GM18507 (cell line): ENCODE measurements around the gene PRKCH.
A peak's percentile ranks its signal among the peaks of the same experiment; 100 is the strongest.

ENCODE experiments used
- DNase-seq: peaks from one replicate; pipeline ENCODE4 v3.0.0; 2011; ENCODE audit warnings: low read depth; ENCODE audit not compliant: insufficient read length; ENCODE audit errors: extremely low spot score
- FAIRE-seq: peaks from 2 replicates; lab custom pipeline; 2011; peaks lifted over from hg19 to GRCh38; lab: Jason Lieb, UNC

Gene PRKCH

DNA sequence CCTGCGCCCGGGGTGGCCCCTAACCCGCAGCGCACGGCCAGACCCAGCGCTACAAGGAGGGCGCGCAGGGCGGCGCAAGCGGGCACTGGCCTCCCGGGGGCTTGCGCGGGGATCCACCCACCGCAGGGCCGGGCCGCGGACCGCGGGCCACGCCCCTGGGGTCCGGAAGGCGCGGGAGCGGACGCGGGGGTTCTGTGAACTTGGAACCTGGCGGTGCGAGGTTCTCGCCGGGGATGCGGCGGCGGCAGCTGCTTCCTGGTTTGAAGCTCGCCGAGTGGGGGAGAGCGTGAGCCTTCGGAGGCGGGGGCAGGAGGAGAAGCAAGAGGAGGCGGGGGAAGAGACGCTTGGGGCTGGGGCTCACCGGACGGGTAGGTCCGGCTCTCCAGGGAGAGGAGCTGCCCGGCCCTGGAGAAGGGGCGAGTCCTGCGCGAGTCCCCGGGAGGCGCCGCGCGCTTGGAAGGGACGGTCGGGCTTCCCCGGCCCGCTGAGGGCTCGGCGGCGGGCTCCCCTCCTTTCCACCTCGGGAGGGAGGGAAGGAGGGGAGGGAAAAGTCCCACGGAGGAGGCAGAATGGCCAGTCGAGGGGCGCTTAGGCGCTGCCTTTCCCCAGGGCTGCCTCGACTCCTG lies at the start of gene PRKCH:
Gene PRKCH (plus strand): TSS at position 195 of the 626 bp plus-strand sequence. CDS start 523 bp downstream, outside the sequence.
- FAIRE-seq, result no peak

DNA sequence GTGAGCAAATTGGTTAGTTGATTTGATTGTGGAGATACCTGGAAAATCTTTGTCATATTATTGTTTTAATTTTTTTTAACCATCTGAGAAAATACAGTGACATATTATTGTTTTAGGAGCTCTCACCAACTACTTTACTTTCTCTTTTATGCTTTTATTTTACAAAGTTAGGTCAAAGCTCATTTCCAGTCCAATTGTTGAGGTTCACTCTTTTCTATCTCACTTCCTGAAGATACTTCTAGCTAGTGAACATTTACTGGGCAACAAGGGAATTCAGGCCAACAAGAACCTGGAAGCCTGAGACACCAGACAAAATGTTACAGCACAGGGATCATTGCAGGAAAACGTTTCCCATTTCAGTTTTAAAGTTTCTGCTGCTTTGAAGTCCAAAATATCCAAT lies 44.1 kb upstream of the PRKCH start:
- FAIRE-seq (no peak), DNase-seq (no peak)

More for the DNA sequence above, at the start of gene PRKCH:
- DNase-seq, result peak; percentile 11

DNA sequence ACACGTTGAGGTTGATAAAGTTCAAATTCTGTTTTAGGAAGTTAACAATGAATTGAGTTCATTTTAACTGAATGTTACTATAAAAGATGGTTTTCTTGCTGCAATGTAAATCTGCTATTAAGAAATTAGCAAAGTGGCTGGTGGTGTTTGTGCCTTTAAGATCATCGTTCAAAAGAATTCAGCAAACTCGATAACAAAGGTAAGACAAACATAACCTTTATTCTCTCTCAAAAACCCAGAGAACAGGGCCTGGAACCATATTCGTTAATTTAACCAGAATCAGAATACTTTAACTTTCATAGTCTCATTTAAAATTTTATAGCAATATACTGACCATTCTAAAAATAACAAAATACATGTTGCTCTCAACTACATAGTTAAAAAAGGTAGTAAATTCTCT lies 43.6 kb upstream of the PRKCH start:
- no peak for FAIRE-seq

DNA sequence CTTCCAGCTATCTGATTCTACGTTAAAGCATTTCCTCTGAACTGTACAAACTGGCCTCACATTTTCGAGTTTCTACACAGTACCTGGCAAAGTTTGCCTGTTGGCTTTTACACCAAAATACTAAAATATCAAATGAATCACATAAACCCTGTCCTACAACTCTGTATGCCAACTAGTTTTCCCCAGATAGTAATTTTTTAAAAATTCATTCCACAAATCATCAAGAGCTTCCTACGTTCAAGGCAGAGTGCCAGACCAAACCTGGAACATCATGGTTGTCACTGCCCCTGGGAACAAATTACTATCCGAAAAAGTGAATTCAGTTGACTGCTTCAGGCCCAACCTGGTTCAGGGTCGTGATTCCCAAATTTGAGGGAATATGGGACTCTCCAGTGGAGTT lies 42.3 kb upstream of the PRKCH start:
- FAIRE-seq (no peak), DNase-seq (no peak)

More for the DNA sequence above, 43.6 kb upstream of the PRKCH start:
- no peak for DNase-seq

DNA sequence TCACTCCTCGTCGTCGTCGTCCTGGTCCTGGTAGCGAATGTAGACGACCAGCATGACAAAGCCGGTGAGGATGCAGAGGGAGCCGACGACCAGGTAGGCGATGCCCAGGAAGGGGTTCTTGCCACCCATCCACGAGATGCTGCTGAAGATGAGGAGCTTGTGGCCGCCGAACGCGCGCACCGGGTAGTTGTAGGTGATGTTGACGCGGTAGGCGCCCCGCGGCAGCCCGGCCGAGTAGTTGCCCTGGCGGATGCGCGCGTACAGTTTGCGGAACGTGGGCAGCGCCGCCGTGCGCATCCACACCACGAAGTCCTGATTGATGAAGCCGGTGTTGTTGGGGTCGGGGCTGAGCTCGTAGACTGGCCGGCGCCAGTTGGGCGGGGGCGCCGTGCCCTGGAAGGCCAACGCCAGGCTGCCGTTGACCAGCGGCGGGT lies 41.3 kb upstream of the PRKCH start:
- FAIRE-seq, result no peak
- DNase-seq, result no peak

DNA sequence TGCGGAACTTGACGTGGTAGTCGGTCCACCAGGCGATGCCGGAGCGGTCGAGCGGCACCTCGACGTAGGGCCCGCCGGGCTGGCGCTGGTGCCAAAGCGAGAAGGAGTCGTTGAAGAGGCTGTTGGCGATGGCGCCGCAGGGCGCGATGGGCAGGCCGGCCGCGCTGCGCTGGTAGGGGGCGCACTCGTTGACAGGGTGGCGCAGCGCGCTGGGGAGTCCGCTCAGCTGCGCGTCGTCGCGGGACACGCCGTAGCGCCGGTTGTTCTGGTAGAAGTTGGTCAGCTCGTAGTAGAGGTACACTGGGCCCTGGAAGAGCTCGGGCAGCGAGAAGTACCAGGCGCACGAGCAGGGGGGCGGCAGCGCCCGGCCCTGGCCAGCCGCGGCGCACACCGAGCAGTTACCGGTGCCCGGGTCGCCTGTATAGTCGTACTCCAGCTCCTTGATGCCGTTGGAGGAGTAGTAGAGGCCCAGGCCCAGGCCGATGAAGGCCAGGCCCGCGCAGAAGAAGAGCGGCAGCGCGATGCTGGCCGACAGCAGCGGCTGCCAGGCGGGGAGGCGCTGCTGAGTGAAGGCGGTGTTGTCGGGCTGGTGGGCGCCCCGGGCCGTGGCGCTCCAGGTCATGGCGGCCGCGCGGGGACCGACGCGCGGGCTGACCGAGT lies 40.7 kb upstream of the PRKCH start:
- FAIRE-seq (no peak), DNase-seq (no peak)

DNA sequence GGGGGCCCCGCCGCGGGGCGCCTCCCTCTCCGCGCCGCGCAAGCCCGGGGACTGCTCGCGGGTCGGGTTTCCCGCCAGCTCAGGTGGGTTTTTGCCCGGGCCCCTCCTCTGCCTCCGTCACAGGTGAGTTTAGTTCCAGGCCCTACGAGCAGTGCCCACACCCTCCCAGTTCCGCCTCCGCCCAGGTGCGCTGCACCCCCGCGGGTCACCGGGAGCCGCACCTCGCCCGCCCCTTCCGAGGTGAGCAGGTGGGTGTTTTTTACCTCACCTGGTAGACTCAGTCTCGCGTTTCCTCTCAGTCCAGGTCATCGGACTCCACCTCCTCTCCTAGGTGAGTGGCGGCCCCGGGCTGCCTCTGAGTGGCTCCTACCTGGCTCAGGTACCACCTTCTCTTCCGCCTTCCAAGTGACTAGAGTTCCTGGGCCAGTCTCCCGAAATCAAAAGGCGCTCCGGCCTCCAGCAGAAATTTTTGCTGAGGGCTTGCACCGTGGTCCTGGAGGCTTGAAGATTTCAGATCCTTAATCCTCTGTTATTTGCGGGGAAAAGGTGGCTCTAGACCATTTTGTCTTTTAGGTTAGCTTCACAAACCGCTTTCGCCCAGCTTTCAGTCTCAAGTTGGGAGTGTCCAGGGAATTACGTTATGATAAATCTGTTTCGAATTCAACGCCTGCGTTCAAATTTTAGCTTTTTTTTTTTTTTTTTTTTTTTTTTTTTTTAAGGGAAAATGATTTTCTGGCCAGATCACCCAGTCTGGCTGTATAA lies 40.0 kb upstream of the PRKCH start, which contains the start of gene TMEM30B:
Gene TMEM30B (minus strand): TSS at position 153 of the 762 bp plus-strand sequence. CDS start 191 bp downstream, outside the sequence.
- FAIRE-seq (no peak), DNase-seq (no peak)

DNA sequence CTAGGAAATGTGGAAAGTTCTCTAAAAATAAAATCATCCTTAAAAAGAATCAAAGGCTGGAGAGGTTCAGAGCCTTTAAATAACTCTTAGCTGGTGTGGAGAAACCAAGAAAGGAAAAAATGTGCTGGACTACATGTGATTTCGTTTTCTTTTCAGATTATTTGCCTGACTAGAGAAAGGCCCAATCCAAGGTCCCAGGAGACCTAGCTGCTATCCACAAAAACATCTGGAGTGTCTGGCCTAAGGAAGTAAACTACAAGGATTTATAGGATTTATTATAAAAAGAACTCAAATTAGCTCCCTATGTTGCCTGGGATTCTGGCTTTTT lies 39.5 kb upstream of the PRKCH start:
- DNase-seq (no peak), FAIRE-seq (no peak)

DNA sequence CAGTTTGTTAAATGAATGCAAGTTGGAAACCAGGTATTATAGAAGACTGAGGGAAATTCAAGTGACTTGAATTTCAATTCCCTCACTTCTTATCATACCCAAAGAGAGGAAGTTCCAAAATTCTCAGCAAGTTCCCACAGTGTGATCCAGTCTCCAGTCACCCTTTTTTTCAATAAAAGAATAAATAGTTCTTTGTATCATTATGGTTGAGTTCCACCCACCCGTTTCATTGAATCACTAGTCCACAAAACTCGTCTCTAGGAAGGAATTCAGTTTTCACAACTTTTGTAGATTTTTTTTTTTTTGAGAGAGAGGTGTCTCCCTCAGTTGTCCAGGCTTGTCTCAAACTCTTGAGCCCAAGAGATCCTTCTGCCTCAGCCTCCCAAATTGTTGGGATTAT lies 38.6 kb upstream of the PRKCH start:
- FAIRE-seq, result no peak

DNA sequence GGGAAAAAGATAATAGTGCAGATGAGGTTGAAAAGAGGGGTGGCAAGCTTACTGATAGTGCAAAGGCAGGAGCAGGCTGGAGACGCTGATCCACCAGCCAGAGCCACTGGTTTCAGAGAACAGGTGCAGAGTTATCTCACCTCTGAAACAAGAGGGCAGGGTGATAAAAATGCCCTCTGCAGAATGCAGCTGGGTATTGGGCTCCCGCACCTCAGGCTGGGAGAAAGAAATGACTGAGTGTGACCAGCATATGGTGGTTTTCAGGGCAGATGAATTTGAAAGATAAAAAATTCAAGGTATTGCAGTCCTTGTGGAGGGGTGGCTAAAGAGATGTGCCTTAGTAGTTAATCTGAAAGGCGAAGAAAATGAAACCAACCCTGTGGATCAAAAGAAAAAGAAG lies 37.4 kb upstream of the PRKCH start:
- no peak for FAIRE-seq
- DNase-seq, result no peak

More for the DNA sequence above, 38.6 kb upstream of the PRKCH start:
- DNase-seq, result no peak

DNA sequence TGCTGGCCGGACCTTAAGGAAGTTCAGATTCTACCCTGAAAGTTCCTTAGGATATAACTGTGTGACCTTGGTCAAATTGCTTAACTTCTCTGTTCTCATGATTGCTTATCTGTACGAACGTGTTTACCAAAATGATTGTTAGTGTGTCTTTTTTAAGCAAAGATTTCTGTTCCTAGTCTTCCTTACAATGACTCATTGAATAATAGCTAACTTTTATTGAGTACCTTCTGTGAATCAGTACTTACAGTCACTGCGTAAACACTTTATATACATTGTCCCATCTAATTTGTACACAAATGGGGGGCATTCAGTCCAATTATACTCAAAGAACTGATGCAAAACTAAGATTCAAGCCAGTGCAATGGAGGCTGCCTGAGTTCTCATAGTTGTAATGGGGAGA lies 36.0 kb upstream of the PRKCH start:
- no peak for DNase-seq
- no peak for FAIRE-seq

DNA sequence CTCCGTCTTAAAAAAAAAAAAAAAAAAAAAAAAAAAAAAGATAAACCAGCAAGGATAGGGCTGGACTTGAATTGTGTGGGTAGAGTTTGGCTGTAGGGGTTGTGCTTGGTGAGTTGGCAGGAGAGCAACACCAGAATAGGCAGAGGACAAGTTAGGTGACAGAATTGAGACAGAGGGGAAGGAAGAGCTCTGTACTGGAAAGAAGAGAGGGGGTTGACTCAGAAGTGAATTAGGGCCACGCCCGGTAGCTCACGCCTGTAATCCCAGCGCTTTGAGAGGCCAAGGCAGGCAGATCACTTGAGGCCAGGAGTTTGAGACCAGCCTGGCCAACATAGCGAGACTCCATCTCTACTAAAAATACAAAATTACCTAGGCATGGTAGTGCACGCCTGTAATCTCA lies 34.2 kb upstream of the PRKCH start:
- DNase-seq, result no peak

DNA sequence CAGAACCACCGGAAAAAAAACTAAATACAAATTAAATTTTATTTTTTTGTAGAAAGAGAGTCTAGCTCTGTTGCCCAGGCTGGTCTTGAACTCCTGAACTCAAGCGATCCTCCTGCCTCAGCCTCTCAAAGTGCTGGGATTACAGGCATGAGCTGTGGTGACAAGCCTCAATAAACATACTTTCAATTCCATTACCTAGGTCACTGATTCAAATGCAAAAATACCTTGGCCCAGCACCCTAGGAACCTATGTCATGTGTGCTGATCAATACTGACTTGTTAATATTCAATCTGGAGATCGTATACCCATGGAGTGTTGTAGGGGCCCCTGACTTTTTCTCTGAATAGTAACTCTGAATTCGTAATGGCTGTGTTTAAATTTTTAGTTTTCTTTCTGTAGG lies 33.2 kb upstream of the PRKCH start:
- FAIRE-seq, result no peak
- DNase-seq, result no peak

More for the DNA sequence above, 34.2 kb upstream of the PRKCH start:
- no peak for FAIRE-seq

DNA sequence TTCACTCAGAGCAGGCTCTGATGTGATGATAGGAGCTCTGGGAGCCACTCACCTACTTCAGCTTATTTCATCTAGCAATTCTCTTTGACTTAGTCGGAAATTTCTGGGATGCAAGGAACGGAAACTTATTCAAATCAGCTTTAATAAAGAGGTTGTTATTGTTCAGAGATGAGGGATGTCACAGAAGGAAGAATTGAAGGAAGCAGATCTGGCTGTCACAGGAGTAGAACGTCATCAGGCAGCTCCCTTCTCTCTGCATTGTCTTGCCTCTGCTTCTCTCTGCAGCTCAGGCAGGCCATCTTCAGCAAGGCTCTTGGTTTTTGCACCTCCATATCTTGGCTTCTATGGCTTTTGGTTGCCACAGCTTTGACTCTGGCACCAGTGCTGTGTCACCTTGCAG lies 32.7 kb upstream of the PRKCH start:
- no peak for DNase-seq
- no peak for FAIRE-seq

DNA sequence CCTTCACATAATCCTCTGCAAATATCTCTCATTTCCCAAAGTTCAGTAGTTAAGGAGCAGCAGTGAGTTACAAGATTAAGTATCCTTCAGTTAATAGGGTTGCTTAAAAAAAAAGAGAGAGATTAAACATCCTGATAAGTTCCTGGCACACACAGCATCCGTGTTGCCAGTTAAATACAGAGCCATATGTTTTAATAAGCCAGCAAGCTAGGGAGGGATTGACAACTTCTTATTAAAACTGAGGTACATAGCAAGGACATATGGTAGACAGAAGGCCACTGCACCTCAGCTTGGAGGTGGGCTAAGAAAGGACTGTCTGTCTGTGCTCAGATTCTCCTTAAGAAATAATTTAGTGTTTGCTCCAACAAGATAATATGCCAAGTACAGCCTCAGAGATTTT lies 30.7 kb upstream of the PRKCH start:
- DNase-seq (no peak), FAIRE-seq (no peak)

DNA sequence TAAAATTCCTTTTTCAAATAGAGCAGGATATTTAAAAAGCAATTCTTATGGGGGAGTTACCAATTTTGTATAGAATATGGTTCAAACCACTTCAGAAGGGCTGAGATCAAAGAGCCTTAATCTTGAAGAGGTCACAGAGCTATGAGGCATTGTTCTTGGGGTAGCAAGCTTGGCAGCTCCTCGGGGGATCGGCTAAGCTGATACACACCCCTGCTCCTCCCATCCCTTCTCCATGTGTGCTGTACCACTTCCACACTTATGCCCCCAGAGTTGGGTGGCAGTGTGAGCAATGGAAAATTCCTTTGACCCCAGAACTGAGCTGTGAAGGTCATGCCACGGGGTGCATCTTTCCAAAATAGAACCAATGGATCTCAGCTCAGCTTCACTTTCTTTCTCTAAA lies 25.2 kb upstream of the PRKCH start:
- no peak for DNase-seq
- FAIRE-seq, result no peak

DNA sequence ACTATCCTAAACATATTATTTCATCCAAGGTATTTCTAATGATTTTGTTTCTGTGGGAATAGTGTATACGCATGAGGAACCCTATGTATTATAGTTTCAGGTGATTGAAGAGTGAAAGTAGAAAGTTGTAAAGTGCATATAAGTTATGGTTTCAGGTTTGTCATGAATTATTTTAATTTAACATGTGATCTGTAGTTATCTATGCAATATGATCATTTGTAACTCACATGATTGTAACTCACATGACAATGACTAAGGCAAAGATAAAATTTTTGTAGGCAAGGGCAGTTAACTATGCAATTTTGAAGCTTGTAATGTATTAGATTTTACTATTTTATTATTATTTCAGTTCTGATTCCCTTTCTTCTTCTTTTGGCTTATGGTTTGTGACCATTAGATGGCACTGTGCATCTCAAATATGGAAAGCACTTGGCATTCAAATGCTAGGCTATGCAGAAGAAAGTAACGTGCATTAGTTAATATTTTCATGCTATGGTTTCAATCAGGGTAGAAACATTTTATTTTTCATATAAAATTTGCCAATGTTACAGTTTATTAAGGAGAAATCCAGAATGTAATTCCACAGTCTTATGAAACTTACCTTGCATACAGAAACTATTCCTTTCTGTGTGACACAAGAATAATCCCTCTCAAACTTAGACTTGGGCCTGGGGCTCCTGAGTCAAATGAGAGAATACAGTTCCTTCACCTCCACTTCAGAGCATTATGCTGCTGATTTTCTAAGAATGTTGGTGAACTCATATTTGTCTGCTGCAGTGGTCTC lies 24.5 kb upstream of the PRKCH start:
- FAIRE-seq (peak; percentile 5), DNase-seq (no peak)

DNA sequence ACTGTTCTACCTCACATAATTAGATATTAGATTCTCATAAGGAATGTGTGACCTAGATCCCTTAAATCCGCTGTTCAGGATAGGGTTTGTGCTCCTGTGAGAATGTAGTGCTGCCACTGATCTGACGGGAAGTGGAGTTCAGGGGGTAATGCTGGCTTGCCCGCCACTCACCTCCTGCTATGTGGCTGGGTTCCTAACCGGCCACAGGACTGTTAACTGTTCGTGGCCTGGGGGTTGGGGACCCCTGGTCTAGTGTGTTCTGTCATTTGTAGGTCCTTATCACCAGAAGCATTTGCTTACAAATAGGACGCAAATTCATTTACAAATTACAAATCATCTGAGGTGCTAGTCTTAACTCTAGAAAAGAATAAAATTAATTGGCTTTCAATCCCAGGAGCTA lies 23.8 kb upstream of the PRKCH start:
- DNase-seq (no peak), FAIRE-seq (no peak)

DNA sequence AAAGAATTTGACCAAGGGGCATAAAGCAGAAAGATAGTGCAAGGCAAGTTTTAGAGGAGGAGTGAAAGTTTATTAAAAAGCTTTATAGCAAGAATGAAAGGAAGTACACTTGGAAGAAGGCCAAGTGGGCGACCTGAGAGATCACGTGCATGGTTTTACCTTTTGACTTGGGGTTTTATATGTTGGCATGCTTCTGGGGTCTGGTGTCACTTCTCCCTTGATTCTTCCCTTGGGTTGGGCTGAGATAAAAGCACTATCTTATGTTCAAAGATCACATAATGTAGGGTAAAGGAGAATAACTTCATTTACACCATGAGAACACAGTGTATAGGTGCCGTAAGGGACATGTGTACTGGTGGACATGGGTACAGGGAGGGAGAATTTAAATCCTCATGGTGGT lies 22.6 kb upstream of the PRKCH start:
- DNase-seq (no peak), FAIRE-seq (no peak)

DNA sequence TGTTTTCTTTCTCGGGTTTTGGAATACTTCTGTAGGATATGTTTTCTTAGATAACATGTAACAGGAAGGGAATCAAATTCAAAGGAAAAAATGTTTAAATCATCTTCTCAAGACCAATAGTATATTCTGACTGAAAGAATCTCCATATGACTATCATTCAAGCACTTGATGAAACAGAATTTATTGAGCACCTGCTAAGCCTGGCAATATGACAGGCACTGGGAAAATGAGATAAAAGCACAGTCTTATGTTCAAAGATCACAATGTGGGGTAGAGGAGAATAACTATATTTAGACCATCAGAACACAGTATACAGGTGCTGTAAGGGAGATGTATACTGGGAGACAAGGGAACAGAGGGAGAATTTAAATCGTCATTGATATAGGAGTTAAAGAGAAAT lies 21.2 kb upstream of the PRKCH start:
- DNase-seq, result no peak
- no peak for FAIRE-seq
